Keratinocyte (primary cell): ENCODE results near the gene GALNS. TPM values are rescaled to one million over a fixed set of nuclear protein-coding genes. Genes with fewer than 3 reads are reported as not detected.

Experiments used
- DNase-seq: peaks from one replicate; pipeline ENCODE4 v3.0.0-alpha.2; 2011; ENCODE audit warnings: low read depth, missing footprints, low spot score
- FAIRE-seq: peaks from 2 replicates; lab custom pipeline; 2011; peaks lifted over from hg19 to GRCh38; lab: Jason Lieb, UNC
- H2AFZ ChIP-seq: 2 replicates; pipeline ENCODE4 v1.6.0; 2012; ENCODE audit warnings: low read length, control low read depth, inconsistent platforms; ENCODE audit not compliant: control insufficient read depth
- H3K27ac ChIP-seq: 2 replicates; pipeline ENCODE4 v1.5.1; 2011; ENCODE audit warnings: low read length; ENCODE audit not compliant: control insufficient read depth, insufficient read depth
- H3K27me3 ChIP-seq: 3 replicates; pipeline ENCODE4 v1.6.0; 2011; ENCODE audit warnings: low read length; ENCODE audit not compliant: control insufficient read depth, insufficient read depth; ENCODE audit errors: extremely low read depth
- H3K36me3 ChIP-seq, 2 experiments: 2 replicates in 1 of 2; 3 replicates in 1 of 2; pipeline ENCODE4 v1.5.1; 2011; ENCODE audit warnings: low read length in 2 of 2, mild to moderate bottlenecking in 1 of 2; ENCODE audit not compliant: control insufficient read depth in 2 of 2, insufficient read depth in 2 of 2; ENCODE audit errors: extremely low read depth in 1 of 2
- H3K4me1 ChIP-seq: 3 replicates; pipeline ENCODE4 v1.5.1; 2011; ENCODE audit warnings: low read length; ENCODE audit not compliant: control insufficient read depth, insufficient read depth; ENCODE audit errors: extremely low read depth
- H3K4me2 ChIP-seq: 3 replicates; pipeline ENCODE4 v1.6.0; 2011; ENCODE audit warnings: low read depth, low read length; ENCODE audit not compliant: control insufficient read depth, insufficient read depth; ENCODE audit errors: extremely low read depth
- H3K4me3 ChIP-seq, 3 experiments: fragments of 200-600 bp in 1 of 3; sonication (generic) in 1 of 3; 2 replicates in 2 of 3; 3 replicates in 1 of 3; pipeline ENCODE4 v1.5.1; 2011 to 2016; ENCODE audit warnings: low read length in 3 of 3, mild to moderate bottlenecking in 3 of 3, control low read depth in 2 of 3, inconsistent platforms in 1 of 3, low read depth in 1 of 3, mixed read lengths in 1 of 3, mixed run types in 1 of 3, moderate library complexity in 1 of 3; ENCODE audit not compliant: control insufficient read depth in 2 of 3, insufficient read depth in 2 of 3; ENCODE audit errors: extremely low read depth in 1 of 3
- H3K79me2 ChIP-seq: 2 replicates; pipeline ENCODE4 v1.6.0; 2012; ENCODE audit warnings: low read length; ENCODE audit not compliant: control insufficient read depth, insufficient read depth
- H3K9ac ChIP-seq: 3 replicates; pipeline ENCODE4 v1.6.0; 2011; ENCODE audit warnings: low read length; ENCODE audit not compliant: control insufficient read depth, insufficient read depth; ENCODE audit errors: extremely low read depth
- H3K9me1 ChIP-seq: 3 replicates; pipeline ENCODE4 v1.6.0; 2011; ENCODE audit warnings: low read length; ENCODE audit not compliant: control insufficient read depth, insufficient read depth; ENCODE audit errors: extremely low read depth
- H3K9me3 ChIP-seq: 2 replicates; pipeline ENCODE4 v1.5.1; 2012; ENCODE audit warnings: low read depth, low read length; ENCODE audit not compliant: control insufficient read depth
- H4K20me1 ChIP-seq: 3 replicates; pipeline ENCODE4 v1.6.0; 2011; ENCODE audit warnings: low read length; ENCODE audit not compliant: control insufficient read depth, insufficient read depth; ENCODE audit errors: extremely low read depth
- EZH2 ChIP-seq: IDR thresholded peaks from one replicate; pipeline ENCODE4 v1.6.1; 2012; ENCODE audit warnings: inconsistent platforms, mild to moderate bottlenecking, low read length, moderate library complexity
- dilution Hi-C: fragments of 300-500 bp; cut with MboI; formaldehyde crosslinking; loops from one replicate; pipeline ENCODE4 v1.7.0; 2020; ENCODE audit warnings: low sequenced_read_pairs; ENCODE audit not compliant: extremely low pct_ligation_motif_present
- polyA plus RNA-seq, 5 experiments: library from polyadenylated mRNA; depleted of rRNA in 3 of 5; stranded (reverse) in 3 of 5; stranded (forward) in 1 of 5; unstranded in 1 of 5; fragments of >200 nt; gene quantifications; 1 replicate in 1 of 5; 2 replicates in 3 of 5; 3 replicates in 1 of 5; pipeline versions ENCODE4 v1.2.1 to v1.2.3, GENCODE V29; 2011 to 2012; ENCODE audit warnings: missing spikeins in 2 of 5, low read depth in 1 of 5, low replicate concordance in 1 of 5
- TF ChIP-seq, protein P1 (sequence below), 3 experiments: IDR thresholded peaks in 1 of 3; conservative IDR thresholded peaks in 1 of 3; optimal IDR thresholded peaks in 1 of 3; 2 replicates in 2 of 3; 3 replicates in 1 of 3; pipeline versions ENCODE3 to v1.5.1; 2011; ENCODE audit warnings: low read length in 3 of 3, mild to moderate bottlenecking in 3 of 3, moderate library complexity in 2 of 3, control low read depth in 1 of 3, inconsistent platforms in 1 of 3; ENCODE audit not compliant: insufficient read depth in 2 of 3; ENCODE audit errors: extremely low read depth in 1 of 3

GALNS gene
- polyA plus RNA-seq, 1 donor (not counting 4 experiments of a cell fraction or from before 2014, with no cell fraction given), result 8.3 TPM

DNA sequence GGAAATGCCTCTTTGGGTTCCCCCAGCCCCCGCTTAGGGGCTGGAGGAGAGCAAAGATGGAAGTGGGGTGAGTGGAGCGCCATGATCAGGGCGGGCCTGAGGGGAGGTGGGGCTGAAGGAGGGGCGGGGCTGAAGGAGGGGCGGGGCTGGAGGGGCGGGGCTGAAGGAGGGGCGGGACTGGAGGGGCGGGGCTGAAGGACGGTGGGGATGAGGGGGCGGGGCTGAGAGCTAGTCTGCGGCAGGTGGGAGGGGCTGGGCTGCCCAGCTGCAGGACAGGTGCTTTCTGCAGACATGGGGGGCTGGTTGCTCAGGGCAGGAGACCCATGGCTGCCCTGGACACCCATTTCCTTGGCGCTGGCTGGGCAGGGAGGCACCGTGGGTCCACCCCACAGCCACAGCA lies 48.8 kb upstream of the GALNS start:
- peaks cover 15% of the 10 kb centered on the region for H3K4me1 ChIP-seq
- peaks cover 21% of the 10 kb centered on the region for H3K27me3 ChIP-seq
- no peaks in the 10 kb centered on the region for H3K36me3 ChIP-seq
- H2AFZ ChIP-seq, result no peak overlapping the region
- H4K20me1 ChIP-seq, result no peaks in the 10 kb centered on the region
- DNase-seq (no peak), FAIRE-seq (no peak)
- H3K4me3 ChIP-seq, result no peak overlapping the region
- H3K79me2 ChIP-seq, result no peaks in the 10 kb centered on the region
- dilution Hi-C loops, result no loop called here
- no peaks in the 10 kb centered on the region for H3K9me1 ChIP-seq
- H3K4me2 ChIP-seq, result peak overlapping the region; percentile 41
- no peak overlapping the region for H3K9ac ChIP-seq
- H3K9me3 ChIP-seq, result no peaks in the 10 kb centered on the region
- no peak for TF ChIP-seq EZH2
- TF ChIP-seq, protein P1, sequence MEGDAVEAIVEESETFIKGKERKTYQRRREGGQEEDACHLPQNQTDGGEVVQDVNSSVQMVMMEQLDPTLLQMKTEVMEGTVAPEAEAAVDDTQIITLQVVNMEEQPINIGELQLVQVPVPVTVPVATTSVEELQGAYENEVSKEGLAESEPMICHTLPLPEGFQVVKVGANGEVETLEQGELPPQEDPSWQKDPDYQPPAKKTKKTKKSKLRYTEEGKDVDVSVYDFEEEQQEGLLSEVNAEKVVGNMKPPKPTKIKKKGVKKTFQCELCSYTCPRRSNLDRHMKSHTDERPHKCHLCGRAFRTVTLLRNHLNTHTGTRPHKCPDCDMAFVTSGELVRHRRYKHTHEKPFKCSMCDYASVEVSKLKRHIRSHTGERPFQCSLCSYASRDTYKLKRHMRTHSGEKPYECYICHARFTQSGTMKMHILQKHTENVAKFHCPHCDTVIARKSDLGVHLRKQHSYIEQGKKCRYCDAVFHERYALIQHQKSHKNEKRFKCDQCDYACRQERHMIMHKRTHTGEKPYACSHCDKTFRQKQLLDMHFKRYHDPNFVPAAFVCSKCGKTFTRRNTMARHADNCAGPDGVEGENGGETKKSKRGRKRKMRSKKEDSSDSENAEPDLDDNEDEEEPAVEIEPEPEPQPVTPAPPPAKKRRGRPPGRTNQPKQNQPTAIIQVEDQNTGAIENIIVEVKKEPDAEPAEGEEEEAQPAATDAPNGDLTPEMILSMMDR (optimal IDR thresholded peaks at IDR 0.05 in 1 of 3, IDR thresholded peaks at IDR 0.05 in 1 of 3, conservative IDR thresholded peaks at IDR 0.05 in 1 of 3; ENCODE audit: extremely low read depth in 1 of 3, insufficient read depth in 2 of 3, low read length in 3 of 3), result no peak
- no peak overlapping the region for H3K27ac ChIP-seq

DNA sequence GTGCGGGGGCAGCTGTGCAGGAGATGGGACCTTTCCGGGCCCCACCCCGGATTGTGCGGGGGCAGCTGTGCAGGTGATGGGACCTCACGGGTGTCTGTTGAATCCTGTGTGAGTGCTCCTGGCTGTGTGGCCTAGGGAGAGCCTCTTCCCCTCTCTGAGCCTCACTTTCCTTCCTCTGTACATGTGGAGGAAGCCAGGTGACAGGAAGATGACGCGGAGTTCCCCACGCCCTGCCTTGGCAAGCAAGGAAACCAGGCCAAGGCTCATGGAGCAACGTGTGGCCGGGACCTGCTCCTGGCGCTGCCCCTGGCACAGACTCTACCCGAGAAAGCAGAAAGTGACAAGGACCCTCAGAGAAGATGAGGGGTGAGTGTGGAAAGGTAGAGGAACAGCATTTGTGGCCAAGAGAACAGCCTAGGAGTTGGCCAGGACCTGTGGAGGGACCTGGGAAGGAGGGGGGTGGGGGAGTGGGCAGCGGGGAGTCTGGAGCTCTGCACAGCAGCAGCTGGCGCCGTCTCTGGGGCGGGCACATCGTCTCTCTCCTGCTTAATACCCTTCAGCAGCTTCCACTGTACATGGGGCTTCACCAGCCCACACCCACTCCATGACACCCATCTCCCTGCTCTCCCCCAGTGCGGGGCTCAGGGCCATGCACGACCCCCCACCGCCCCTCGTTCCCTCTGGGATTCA lies 48.1 kb upstream of the GALNS start:
- peaks cover 22% of the 10 kb centered on the region for H3K27me3 ChIP-seq
- TF ChIP-seq EZH2, result no peak
- TF ChIP-seq, protein P1 (optimal IDR thresholded peaks at IDR 0.05 in 1 of 3, IDR thresholded peaks at IDR 0.05 in 1 of 3, conservative IDR thresholded peaks at IDR 0.05 in 1 of 3; ENCODE audit: extremely low read depth in 1 of 3, insufficient read depth in 2 of 3, low read length in 3 of 3), result no peak
- DNase-seq (no peak), FAIRE-seq (peak; percentile 26)
- peak overlapping the region; percentile 41 for H3K4me2 ChIP-seq
- peak overlapping the region; percentile 52 for H2AFZ ChIP-seq
- no peaks in the 10 kb centered on the region for H3K79me2 ChIP-seq
- no peak overlapping the region for H3K27ac ChIP-seq
- no peaks in the 10 kb centered on the region for H4K20me1 ChIP-seq
- no peaks in the 10 kb centered on the region for H3K36me3 ChIP-seq
- H3K4me1 ChIP-seq, result peaks cover 15% of the 10 kb centered on the region
- no peak overlapping the region for H3K9ac ChIP-seq
- peak overlapping the region in 2 of 3 experiments; percentile 7 to 18 for H3K4me3 ChIP-seq
- dilution Hi-C loops, result no loop called here
- no peaks in the 10 kb centered on the region for H3K9me1 ChIP-seq
- H3K9me3 ChIP-seq, result no peaks in the 10 kb centered on the region
